H1 (cell line): Measurements from ENCODE around the gene DNMT3B. TPM values are rescaled to one million over a fixed set of nuclear protein-coding genes. Genes with fewer than 3 reads are reported as not detected.

Source experiments
- CTCF ChIA-PET: fragments of 300-600 bp; sonication (Branson Sonifier 250); formaldehyde crosslinking; loops from one replicate; lab custom pipeline; 2021; ENCODE audit not compliant: partially characterized antibody; lab: Charles Lee
- POLR2A ChIA-PET: fragments of 300-600 bp; sonication (Branson Sonifier 250); formaldehyde crosslinking; loops from one replicate; lab custom pipeline; 2021; ENCODE audit warnings: inconsistent platforms; ENCODE audit not compliant: partially characterized antibody; lab: Charles Lee
- DNase-seq, 2 experiments: peaks; one replicate each; pipeline versions ENCODE4 v3.0.0 to v3.0.0-alpha.2; 2010 to 2022; ENCODE audit warnings: low spot score in 2 of 2, low read depth in 1 of 2, mixed read lengths in 1 of 2
- FAIRE-seq: peaks from 2 replicates; lab custom pipeline; 2011; peaks lifted over from hg19 to GRCh38; lab: Jason Lieb, UNC
- H2AFZ ChIP-seq: 2 replicates; pipeline ENCODE4 v1.8.1; 2012; ENCODE audit warnings: low read length, inconsistent platforms
- H2AK5ac ChIP-seq: 2 replicates; pipeline ENCODE4 v1.6.1; 2013; ENCODE audit warnings: low read depth, low read length
- H2BK120ac ChIP-seq: replicated peaks from 2 replicates; pipeline ENCODE3; 2013; ENCODE audit warnings: low read depth, low read length, inconsistent platforms
- H2BK12ac ChIP-seq: 2 replicates; pipeline ENCODE4 v1.6.1; 2013; ENCODE audit warnings: low read depth, low read length
- H2BK15ac ChIP-seq: 2 replicates; pipeline ENCODE4 v1.6.1; 2013; ENCODE audit warnings: low read length
- H2BK20ac ChIP-seq: 2 replicates; pipeline ENCODE4 v1.6.1; 2013; ENCODE audit warnings: low read length
- H2BK5ac ChIP-seq: 2 replicates; pipeline ENCODE4 v1.6.1; 2013; ENCODE audit warnings: low read depth, low read length
- H3K14ac ChIP-seq: 2 replicates; pipeline ENCODE4 v1.6.1; 2013; ENCODE audit warnings: inconsistent platforms; ENCODE audit not compliant: insufficient read length
- H3K18ac ChIP-seq: 2 replicates; pipeline ENCODE4 v1.6.1; 2013; ENCODE audit warnings: low read length; ENCODE audit errors: extremely low read depth
- H3K23ac ChIP-seq: 2 replicates; pipeline ENCODE4 v1.6.1; 2013; ENCODE audit warnings: inconsistent platforms; ENCODE audit not compliant: insufficient read length
- H3K23me2 ChIP-seq: 2 replicates; pipeline ENCODE4 v1.6.1; 2013; ENCODE audit warnings: low read depth, low read length
- H3K27ac ChIP-seq: 2 replicates; pipeline ENCODE4 v1.6.1; 2011; ENCODE audit warnings: low read depth, low read length, inconsistent platforms
- H3K27me3 ChIP-seq, 4 experiments: replicated peaks in 1 of 4; 1 replicate in 1 of 4; 2 replicates in 3 of 4; pipeline versions ENCODE4 v1.6.1 to v1.8.1; 2011 to 2013; ENCODE audit warnings: low read length in 3 of 4, mild to moderate bottlenecking in 3 of 4, inconsistent platforms in 2 of 4, mixed read lengths in 2 of 4, moderate library complexity in 1 of 4; ENCODE audit not compliant: control insufficient read depth in 3 of 4, insufficient read depth in 3 of 4; ENCODE audit errors: extremely low read depth in 1 of 4
- H3K36me3 ChIP-seq, 4 experiments: 2 replicates each; pipeline versions ENCODE4 v1.6.1 to v1.8.1; 2011 to 2013; ENCODE audit warnings: mild to moderate bottlenecking in 4 of 4, low read length in 3 of 4, moderate library complexity in 2 of 4, control low read depth in 1 of 4, inconsistent platforms in 1 of 4; ENCODE audit not compliant: insufficient read depth in 4 of 4, control insufficient read depth in 2 of 4
- H3K4ac ChIP-seq: replicated peaks from 2 replicates; pipeline ENCODE3; 2013; ENCODE audit warnings: low read length, low read depth, mixed read lengths, inconsistent platforms; ENCODE audit not compliant: insufficient read length
- H3K4me1 ChIP-seq, 4 experiments: replicated peaks in 1 of 4; 1 replicate in 1 of 4; 2 replicates in 3 of 4; pipeline versions ENCODE4 v1.6.1 to v1.8.1; 2011 to 2013; ENCODE audit warnings: low read length in 3 of 4, inconsistent platforms in 2 of 4, mixed read lengths in 1 of 4; ENCODE audit not compliant: insufficient read depth in 4 of 4, control insufficient read depth in 3 of 4
- H3K4me2 ChIP-seq, 2 experiments: 2 replicates each; pipeline versions ENCODE4 v1.6.1 to v1.8.1; 2011 to 2013; ENCODE audit warnings: low read depth in 2 of 2, low read length in 2 of 2, control low read depth in 1 of 2, inconsistent platforms in 1 of 2, mild to moderate bottlenecking in 1 of 2; ENCODE audit not compliant: insufficient read depth in 1 of 2
- H3K4me3 ChIP-seq, 4 experiments: fragments of 200-600, 300-600 bp in 1 of 4; sonication (generic), shearing (Covaris generic), sonication (Bioruptor Twin) in 1 of 4; 2 replicates each; pipeline versions ENCODE4 v1.5.1 to v1.8.1; 2011 to 2016; ENCODE audit warnings: low read length in 4 of 4, low read depth in 3 of 4, control low read depth in 2 of 4, inconsistent platforms in 2 of 4, mild to moderate bottlenecking in 2 of 4, mixed read lengths in 1 of 4, moderate library complexity in 1 of 4; ENCODE audit not compliant: insufficient read depth in 2 of 4; ENCODE audit errors: extremely low read depth in 1 of 4
- H3K56ac ChIP-seq: replicated peaks from 2 replicates; pipeline ENCODE3; 2013; ENCODE audit warnings: low read depth, mild to moderate bottlenecking, mixed read lengths, low read length, inconsistent platforms; ENCODE audit not compliant: insufficient read length
- H3K79me1 ChIP-seq: 2 replicates; pipeline ENCODE4 v1.6.1; 2013; ENCODE audit warnings: low read depth, low read length, control low read depth
- H3K79me2 ChIP-seq, 2 experiments: 2 replicates each; pipeline versions ENCODE4 v1.6.1 to v1.8.1; 2012 to 2013; ENCODE audit warnings: low read length in 2 of 2, mild to moderate bottlenecking in 2 of 2, inconsistent platforms in 1 of 2; ENCODE audit not compliant: insufficient read depth in 2 of 2, control insufficient read depth in 1 of 2
- H3K9ac ChIP-seq, 4 experiments: replicated peaks in 1 of 4; 1 replicate in 1 of 4; 2 replicates in 3 of 4; pipeline versions ENCODE4 v1.6.1 to v1.8.1; 2011 to 2013; ENCODE audit warnings: low read depth in 3 of 4, low read length in 3 of 4, control low read depth in 2 of 4, mild to moderate bottlenecking in 2 of 4, moderate library complexity in 2 of 4, inconsistent platforms in 1 of 4; ENCODE audit errors: extremely low read depth in 1 of 4
- H3K9me3 ChIP-seq, 2 experiments: 2 replicates each; pipeline versions ENCODE4 v1.6.1 to v1.8.1; 2012 to 2013; ENCODE audit warnings: mild to moderate bottlenecking in 2 of 2, moderate library complexity in 2 of 2, control low read depth in 1 of 2, inconsistent platforms in 1 of 2, low read depth in 1 of 2, low read length in 1 of 2, mixed read lengths in 1 of 2; ENCODE audit not compliant: insufficient read depth in 2 of 2
- H4K20me1 ChIP-seq, 2 experiments: replicated peaks in 1 of 2; 2 replicates each; pipeline versions ENCODE3 to v1.8.1; 2011 to 2013; ENCODE audit warnings: inconsistent platforms in 2 of 2, low read length in 2 of 2, mild to moderate bottlenecking in 1 of 2; ENCODE audit not compliant: insufficient read depth in 2 of 2, control insufficient read depth in 1 of 2
- H4K5ac ChIP-seq: 2 replicates; pipeline ENCODE4 v1.6.1; 2013; ENCODE audit warnings: low read length, low read depth, mixed read lengths, inconsistent platforms; ENCODE audit not compliant: insufficient read length
- H4K8ac ChIP-seq: 2 replicates; pipeline ENCODE4 v1.8.0; 2013; ENCODE audit warnings: mild to moderate bottlenecking, moderate library complexity, low read length, inconsistent platforms; ENCODE audit not compliant: insufficient read depth; ENCODE audit errors: extremely low read depth
- H4K91ac ChIP-seq: replicated peaks from 2 replicates; pipeline ENCODE3; 2013; ENCODE audit warnings: low read length, mixed read lengths, inconsistent platforms; ENCODE audit not compliant: insufficient read length
- CBX5 ChIP-seq: fragments of 300-800, 300-1000 bp; sonication (generic); IDR thresholded peaks from 2 replicates; pipeline ENCODE4 v1.7.1; 2016; ENCODE audit warnings: antibody characterized with exemption, low read length, low read depth
- EGR1 ChIP-seq: IDR thresholded peaks from 2 replicates; pipeline ENCODE4 v1.6.1; 2011; ENCODE audit warnings: low read depth, low read length, borderline replicate concordance
- JUN ChIP-seq: IDR thresholded peaks from 2 replicates; pipeline ENCODE4 v1.6.1; 2011; ENCODE audit warnings: low read depth, mild to moderate bottlenecking, improper control_type of control experiment, low read length
- SIN3A ChIP-seq, 2 experiments: IDR thresholded peaks in 1 of 2; conservative IDR thresholded peaks in 1 of 2; 2 replicates each; pipeline ENCODE4 v1.6.1; 2011 to 2012; ENCODE audit warnings: low read length in 2 of 2, improper control_type of control experiment in 1 of 2, low read depth in 1 of 2, mild to moderate bottlenecking in 1 of 2
- WGBS, 2 experiments: shearing (Covaris generic) in 1 of 2; methylation state at CpG; one replicate each; pipeline versions ENCODE4 v1.1.6 to v1.1.7; 2013 to 2015; ENCODE audit warnings: low lambda C conversion rate in 2 of 2, mixed read lengths in 2 of 2, inconsistent platforms in 1 of 2, low coverage in 1 of 2, missing lambda C conversion rate in 1 of 2; ENCODE audit not compliant: insufficient replicate concordance in 2 of 2, insufficient coverage in 1 of 2, insufficient read length in 1 of 2; ENCODE audit errors: extremely low coverage in 1 of 2, missing lambda C conversion rate in 1 of 2; 5-methylcytosine and 5-hydroxymethylcytosine counted together
- polyA plus RNA-seq, 7 experiments: library from polyadenylated mRNA; depleted of rRNA in 3 of 7; stranded (reverse) in 5 of 7; unstranded in 2 of 7; fragments of >200 nt in 5 of 7; fragments of 200-250 nt in 2 of 7; gene quantifications; 1 replicate in 5 of 7; 2 replicates in 1 of 7; 4 replicates in 1 of 7; pipeline versions ENCODE4 v1.2.1 to v1.2.3, GENCODE V29; 2011 to 2013; ENCODE audit warnings: missing spikeins in 2 of 7, mixed read lengths in 2 of 7
- total RNA-seq: library from RNA; stranded (reverse); fragmentation: NEBNext Ultra II Directional; extraction: Animal tissue kit (Norgen Biotek cat#: 25700); gene quantifications from 2 replicates; pipeline ENCODE4 v1.2.1, GENCODE V29; 2021
- TF ChIP-seq, protein P1 (sequence below), 3 experiments: IDR thresholded peaks; 1 replicate in 2 of 3; 2 replicates in 1 of 3; pipeline versions ENCODE4 v1.5.1 to v1.6.1; 2011; ENCODE audit warnings: low read length in 3 of 3, mild to moderate bottlenecking in 3 of 3, inconsistent platforms in 2 of 3, low read depth in 1 of 3, moderate library complexity in 1 of 3; ENCODE audit not compliant: insufficient read depth in 1 of 3; ENCODE audit errors: control extremely low read depth in 1 of 3

Gene DNMT3B
- total and polyA plus RNA-seq, 2 of the 8 experiments (the other 6 are each of a cell fraction or from before 2014, with no cell fraction given), result 433 to 1,016 TPM

DNA sequence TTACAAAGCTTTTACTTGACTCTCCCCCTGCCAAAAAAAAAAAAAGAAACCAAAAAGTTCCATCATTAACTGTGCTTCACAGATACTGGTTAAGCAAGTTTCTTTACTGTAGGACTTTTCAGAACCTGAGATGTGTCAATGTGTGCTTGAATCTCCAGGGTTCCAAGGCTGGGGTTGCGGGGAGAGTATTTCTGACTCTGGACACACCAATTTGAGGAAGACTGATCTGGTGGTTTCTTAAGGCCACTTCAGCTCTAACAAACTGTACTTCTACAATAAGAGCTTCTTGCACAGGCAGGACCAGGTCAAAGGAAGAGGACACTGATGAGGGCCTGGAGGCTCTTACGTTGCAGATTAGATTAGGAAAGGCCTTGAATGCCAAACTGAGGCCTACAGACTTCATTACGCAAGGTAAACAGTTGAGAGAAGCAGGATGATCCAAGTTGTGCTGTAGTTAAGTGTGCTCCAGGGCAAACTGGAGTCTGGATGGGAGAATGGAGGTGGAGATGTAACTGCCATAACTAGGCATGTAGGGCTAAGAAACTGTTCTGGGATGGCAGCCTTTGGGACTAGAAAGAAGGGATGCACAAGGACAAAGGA, 43.3 kb upstream of the DNMT3B start:
- no peak for FAIRE-seq
- no peak overlapping the region for H2BK120ac ChIP-seq
- H3K9me3 ChIP-seq, result no peaks in the 10 kb centered on the region; a peak in 1 of 4 replicates
- H3K23ac ChIP-seq, result no peak overlapping the region
- H4K20me1 ChIP-seq, result peaks cover 0 to 1% of the 10 kb centered on the region in 2 experiments
- H3K56ac ChIP-seq, result no peak overlapping the region
- H3K4ac ChIP-seq, result no peak overlapping the region
- H3K27me3 ChIP-seq, result no peaks in the 10 kb centered on the region
- TF ChIP-seq JUN (no peak), CBX5 (no peak), SIN3A (conservative IDR thresholded peaks at IDR 0.05 in 1 of 2, IDR thresholded peaks at IDR 0.05 in 1 of 2; ENCODE audit: low read depth in 1 of 2, low read length in 2 of 2) (no peak), EGR1 (no peak)
- TF ChIP-seq, protein P1, sequence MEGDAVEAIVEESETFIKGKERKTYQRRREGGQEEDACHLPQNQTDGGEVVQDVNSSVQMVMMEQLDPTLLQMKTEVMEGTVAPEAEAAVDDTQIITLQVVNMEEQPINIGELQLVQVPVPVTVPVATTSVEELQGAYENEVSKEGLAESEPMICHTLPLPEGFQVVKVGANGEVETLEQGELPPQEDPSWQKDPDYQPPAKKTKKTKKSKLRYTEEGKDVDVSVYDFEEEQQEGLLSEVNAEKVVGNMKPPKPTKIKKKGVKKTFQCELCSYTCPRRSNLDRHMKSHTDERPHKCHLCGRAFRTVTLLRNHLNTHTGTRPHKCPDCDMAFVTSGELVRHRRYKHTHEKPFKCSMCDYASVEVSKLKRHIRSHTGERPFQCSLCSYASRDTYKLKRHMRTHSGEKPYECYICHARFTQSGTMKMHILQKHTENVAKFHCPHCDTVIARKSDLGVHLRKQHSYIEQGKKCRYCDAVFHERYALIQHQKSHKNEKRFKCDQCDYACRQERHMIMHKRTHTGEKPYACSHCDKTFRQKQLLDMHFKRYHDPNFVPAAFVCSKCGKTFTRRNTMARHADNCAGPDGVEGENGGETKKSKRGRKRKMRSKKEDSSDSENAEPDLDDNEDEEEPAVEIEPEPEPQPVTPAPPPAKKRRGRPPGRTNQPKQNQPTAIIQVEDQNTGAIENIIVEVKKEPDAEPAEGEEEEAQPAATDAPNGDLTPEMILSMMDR (IDR thresholded peaks at IDR 0.05; ENCODE audit: control extremely low read depth in 1 of 3, insufficient read depth in 1 of 3, low read depth in 1 of 3, low read length in 3 of 3), result no peak
- no peak overlapping the region for H4K8ac ChIP-seq
- no peak overlapping the region for H3K18ac ChIP-seq
- H3K27ac ChIP-seq, result no peak overlapping the region
- no peak overlapping the region for H3K9ac ChIP-seq
- H3K79me2 ChIP-seq, result peaks cover 0 to 13% of the 10 kb centered on the region in 2 experiments; a peak in 1 of 4 replicates
- peaks cover 7% of the 10 kb centered on the region for H3K79me1 ChIP-seq
- ChIA-PET POLR2A (interaction anchor here (0.5 to 1.2 kb wide), 4 partner anchors 9 to 91 kb away, joined by 3 to 5 read pairs (median 3); partner anchors contain the start of gene COMMD7), CTCF (interaction anchor here (0.7 kb wide), 1 partner anchor 12 kb away, joined by 3 read pairs; no protein-coding TSS in a partner anchor)
- no peak overlapping the region for H2BK15ac ChIP-seq
- WGBS, 2 experiments, result 77% methylated on average over 3 of the region's 3 CpGs; no CpG with 5 or more reads in 1 of the 2 experiments
- H4K5ac ChIP-seq, result no peak overlapping the region
- no peak overlapping the region for H3K4me3 ChIP-seq
- no peak for DNase-seq
- no peak overlapping the region for H4K91ac ChIP-seq
- H2BK5ac ChIP-seq, result no peak overlapping the region
- no peak overlapping the region for H3K4me2 ChIP-seq
- H2BK12ac ChIP-seq, result no peak overlapping the region
- peaks cover 4 to 34% (median 6%) of the 10 kb centered on the region in 4 experiments; a peak in 5 of 8 replicates for H3K36me3 ChIP-seq
- no peak overlapping the region for H3K14ac ChIP-seq
- no peak overlapping the region for H2AK5ac ChIP-seq
- H2AFZ ChIP-seq, result no peak overlapping the region
- no peaks in the 10 kb centered on the region for H3K23me2 ChIP-seq
- H2BK20ac ChIP-seq, result no peak overlapping the region
- no peaks in the 10 kb centered on the region for H3K4me1 ChIP-seq
